Measurements from ENCODE around the gene STXBP6.

- TF ChIP-seq CTCF (IDR thresholded peaks at IDR 0.05) (no peak), POLR2A (IDR thresholded peaks at IDR 0.05) (no peak)
Measured at GRCh38 chr14:24834956-24835355, 215.0 kb downstream of the STXBP6 start.

Measured in body of pancreas (tissue), 4 donors.